ENCODE results near the gene PARP15. TPM values are rescaled to one million over a fixed set of nuclear protein-coding genes. Genes with fewer than 3 reads are reported as not detected.

Gene PARP15
- total RNA-seq, 4 donors from 2014 or later = 1.2 to 10.3 (median 4.2) TPM

- DNase-seq = no peak
- Histone ChIP-seq H3K4me3 (no peak overlapping the region), H3K36me3 (no peaks in the 10 kb centered on the region), H3K4me1 (no peaks in the 10 kb centered on the region), H3K9me3 (no peaks in the 10 kb centered on the region), H3K27ac (no peak overlapping the region), H3K27me3 (no peaks in the 10 kb centered on the region)
- intact Hi-C loops (cut with DNase I; ENCODE audit: low total_unique reads) = no loop called here
- in situ Hi-C loops (cut with MboI; ENCODE audit: low pct_ligation_motif_present in 1 of 4, low pct_unique_long_range_greater_than_20kb in 1 of 4, low sequenced_read_pairs in 3 of 4) = no loop called here
- TF ChIP-seq CTCF (IDR thresholded peaks at IDR 0.05) (no peak), POLR2AphosphoS5 (IDR thresholded peaks at IDR 0.05) (no peak), EP300 (IDR thresholded peaks at IDR 0.05; ENCODE audit: low read depth) (no peak), POLR2A (IDR thresholded peaks at IDR 0.05) (no peak)
These were observed 88.4 kb downstream of the PARP15 start for GRCh38 chr3:122665881-122666280.

DNA sequence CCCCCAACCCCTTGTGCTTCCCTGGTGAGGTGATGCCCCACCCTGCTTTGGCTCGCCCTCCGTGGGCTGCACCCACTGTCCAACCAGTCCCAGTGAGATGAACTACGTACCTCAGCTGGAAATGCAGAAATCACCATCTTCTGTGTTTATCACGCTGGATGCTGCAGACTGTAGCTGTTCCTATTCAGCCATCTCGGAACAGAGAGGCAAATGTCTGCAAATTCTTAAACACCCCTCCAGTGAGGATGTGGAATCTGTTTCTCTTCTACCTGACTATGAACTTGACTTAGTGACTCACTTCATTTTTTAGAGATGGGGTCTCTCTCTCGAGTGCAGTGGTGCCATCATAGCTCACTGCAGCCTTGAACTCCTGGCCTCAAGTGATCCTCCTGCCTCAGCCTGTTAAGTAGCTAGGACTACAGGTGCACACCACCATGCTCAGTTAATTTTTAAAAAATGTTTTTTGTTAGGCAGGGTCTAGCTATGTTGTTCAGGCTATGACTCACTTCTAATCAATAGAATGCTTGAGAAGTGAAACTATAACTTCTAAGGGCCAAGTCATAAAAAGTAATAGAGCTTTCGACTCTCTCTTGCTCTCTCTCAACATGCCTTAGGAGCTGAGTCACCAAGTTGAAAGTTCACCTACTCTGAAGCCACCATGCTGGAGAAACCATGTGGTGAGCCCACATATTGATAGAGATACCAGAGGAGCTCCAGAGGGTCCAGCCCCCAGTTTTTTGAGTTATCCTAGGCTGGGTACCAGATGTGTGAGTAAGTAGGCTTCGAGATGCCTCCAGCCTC is 91.7 kb downstream of the PARP15 start:
- no peak overlapping the region for H3K4me3 ChIP-seq
- no peaks in the 10 kb centered on the region for H3K4me1 ChIP-seq
- no peak overlapping the region for H3K27ac ChIP-seq
- DNase-seq = no peak
- intact Hi-C loops (cut with DNase I; ENCODE audit: low total_unique reads) (no loop called here), in situ Hi-C loops (cut with MboI; ENCODE audit: low pct_ligation_motif_present in 1 of 4, low pct_unique_long_range_greater_than_20kb in 1 of 4, low sequenced_read_pairs in 3 of 4) (no loop called here)
- H3K36me3 ChIP-seq = no peaks in the 10 kb centered on the region
- no peaks in the 10 kb centered on the region for H3K9me3 ChIP-seq
- TF ChIP-seq EP300 (IDR thresholded peaks at IDR 0.05; ENCODE audit: low read depth) (no peak), POLR2A (IDR thresholded peaks at IDR 0.05) (no peak), POLR2AphosphoS5 (IDR thresholded peaks at IDR 0.05) (no peak), CTCF (IDR thresholded peaks at IDR 0.05) (no peak)
- H3K27me3 ChIP-seq = no peaks in the 10 kb centered on the region
- WGBS, 2 donors (ENCODE audit: low coverage in 1 of 2) = 77 to 91% methylated on average over 4 to 8 of the region's 8 CpGs

DNA sequence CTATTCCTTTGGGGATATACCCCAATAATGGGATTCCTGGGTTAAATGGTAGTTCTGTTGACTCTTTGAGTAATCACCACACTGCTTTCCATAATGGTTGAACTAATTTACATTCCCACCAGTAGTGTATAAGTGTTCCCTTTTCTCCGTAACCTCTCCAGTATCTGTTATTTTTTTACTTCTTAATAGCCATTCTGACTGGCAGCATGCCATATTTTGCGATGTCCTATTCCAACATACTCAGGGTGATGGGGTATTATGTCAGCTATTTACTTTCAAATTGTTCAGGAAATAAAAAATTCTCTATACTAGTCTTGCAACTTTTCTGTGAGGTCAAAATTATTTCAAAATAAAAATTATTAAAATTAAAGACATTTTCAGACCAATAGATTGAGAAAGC is 94.1 kb downstream of the PARP15 start:
- no peak for DNase-seq
- in situ Hi-C loops (cut with MboI; ENCODE audit: low pct_ligation_motif_present in 1 of 4, low pct_unique_long_range_greater_than_20kb in 1 of 4, low sequenced_read_pairs in 3 of 4) = loop anchor here in 2 of 4 donors (10.0 kb wide), 3 partner anchors 117 to 287 kb away; partner anchors contain the start of genes FAM162A (in 1 of the 2) and MIX23 (in 1 of the 2)
- no peaks in the 10 kb centered on the region for H3K27me3 ChIP-seq
- no peak overlapping the region for H3K27ac ChIP-seq
- intact Hi-C loops (cut with DNase I; ENCODE audit: low total_unique reads) = loop anchor here (10.0 kb wide), 1 partner anchor 1127 kb away; the partner anchor contains the start of gene POLQ
- no peaks in the 10 kb centered on the region for H3K36me3 ChIP-seq
- no peaks in the 10 kb centered on the region for H3K4me1 ChIP-seq
- no peaks in the 10 kb centered on the region for H3K9me3 ChIP-seq
- 60 to 81% methylated on average over 2 of the region's 2 CpGs for WGBS, 2 donors (ENCODE audit: low coverage in 1 of 2)
- TF ChIP-seq POLR2A (IDR thresholded peaks at IDR 0.05) = no peak
- no peak for TF ChIP-seq POLR2AphosphoS5 (IDR thresholded peaks at IDR 0.05)
- no peak for TF ChIP-seq EP300 (IDR thresholded peaks at IDR 0.05; ENCODE audit: low read depth)
- TF ChIP-seq CTCF (IDR thresholded peaks at IDR 0.05) = no peak
- no peak overlapping the region for H3K4me3 ChIP-seq

- peaks cover 0 to 9% (median 2%) of the 10 kb centered on the region in 4 donors for H3K4me1 ChIP-seq
These were observed 96.9 kb downstream of the PARP15 start for GRCh38 chr3:122674339-122674738.

More at GRCh38 chr3:122674339-122674738, 96.9 kb downstream of the PARP15 start:
- intact Hi-C loops (cut with DNase I; ENCODE audit: low total_unique reads) = loop anchor here (10.0 kb wide), 1 partner anchor 1130 kb away; the partner anchor contains the start of gene POLQ
- in situ Hi-C loops (cut with MboI; ENCODE audit: low pct_ligation_motif_present in 1 of 4, low pct_unique_long_range_greater_than_20kb in 1 of 4, low sequenced_read_pairs in 3 of 4) = loop anchor here in 2 of 4 donors (10.0 kb wide), 3 partner anchors 120 to 290 kb away; partner anchors contain the start of genes FAM162A (in 1 of the 2) and MIX23 (in 1 of the 2)
- Histone ChIP-seq H3K36me3 (no peaks in the 10 kb centered on the region), H3K4me3 (no peak overlapping the region), H3K9me3 (no peaks in the 10 kb centered on the region), H3K27me3 (no peaks in the 10 kb centered on the region), H3K27ac (no peak overlapping the region)
- WGBS, 2 donors (ENCODE audit: low coverage in 1 of 2) = 54 to 66% methylated on average over 2 to 3 of the region's 3 CpGs
- no peak for TF ChIP-seq POLR2A (IDR thresholded peaks at IDR 0.05)
- TF ChIP-seq POLR2AphosphoS5 (IDR thresholded peaks at IDR 0.05) = no peak
- TF ChIP-seq EP300 (IDR thresholded peaks at IDR 0.05; ENCODE audit: low read depth) = no peak
- no peak for TF ChIP-seq CTCF (IDR thresholded peaks at IDR 0.05)
- DNase-seq = no peak

Measured in transverse colon (tissue), 4 donors.